ENCODE measurements around the gene MAP6.

Gene MAP6

GRCh38 chr11:75571625-75572024 lies 97.2 kb downstream of the MAP6 start:
- DNase-seq (ENCODE audit: low read depth in 1 of 2, low spot score in 1 of 2): no peak

- no peak for DNase-seq (ENCODE audit: low read depth in 1 of 2, low spot score in 1 of 2)
Measured at GRCh38 chr11:75570559-75571139, 98.2 kb downstream of the MAP6 start.

GRCh38 chr11:75568616-75569219 lies 100.1 kb downstream of the MAP6 start:
- DNase-seq (ENCODE audit: low read depth in 1 of 2, low spot score in 1 of 2): no peak

GRCh38 chr11:75567971-75568370 lies 100.9 kb downstream of the MAP6 start:
- no peak for DNase-seq (ENCODE audit: low read depth in 1 of 2, low spot score in 1 of 2)

- no peak for DNase-seq (ENCODE audit: low read depth in 1 of 2, low spot score in 1 of 2)
Measured at GRCh38 chr11:75566763-75567279, 102.0 kb downstream of the MAP6 start.

- DNase-seq (ENCODE audit: low read depth in 1 of 2, low spot score in 1 of 2): no peak
Measured at GRCh38 chr11:75565916-75566762, 102.7 kb downstream of the MAP6 start.

- DNase-seq (ENCODE audit: low read depth in 1 of 2, low spot score in 1 of 2): no peak
Measured at GRCh38 chr11:75565221-75565814, 103.5 kb downstream of the MAP6 start.

- DNase-seq (ENCODE audit: low read depth in 1 of 2, low spot score in 1 of 2): no peak
Measured at GRCh38 chr11:75563978-75564552, 104.8 kb downstream of the MAP6 start.

- no peak for DNase-seq (ENCODE audit: low read depth in 1 of 2, low spot score in 1 of 2)
Measured at GRCh38 chr11:75563501-75563977, 105.3 kb downstream of the MAP6 start.

GRCh38 chr11:75562836-75563484 lies 105.9 kb downstream of the MAP6 start:
- DNase-seq (ENCODE audit: low read depth in 1 of 2, low spot score in 1 of 2): no peak

- peak; percentile 21 to 44 for DNase-seq (ENCODE audit: low read depth in 1 of 2, low spot score in 1 of 2)
Measured at GRCh38 chr11:75562048-75562835, 106.6 kb downstream of the MAP6 start, which contains the start of gene SERPINH1. SERPINH1 (plus strand) TSS chr11:75562253; CDS start chr11:75566350, 4,097 bp downstream.

GRCh38 chr11:75561426-75562047 lies 107.3 kb downstream of the MAP6 start:
- no peak for DNase-seq (ENCODE audit: low read depth in 1 of 2, low spot score in 1 of 2)

GRCh38 chr11:75560644-75561043 lies 108.2 kb downstream of the MAP6 start:
- no peak for DNase-seq (ENCODE audit: low read depth in 1 of 2, low spot score in 1 of 2)

GRCh38 chr11:75558939-75559843 lies 109.6 kb downstream of the MAP6 start:
- DNase-seq (ENCODE audit: low read depth in 1 of 2, low spot score in 1 of 2): no peak

- DNase-seq (ENCODE audit: low read depth in 1 of 2, low spot score in 1 of 2): no peak
Measured at GRCh38 chr11:75557666-75558494, 111.0 kb downstream of the MAP6 start.

- DNase-seq (ENCODE audit: low read depth in 1 of 2, low spot score in 1 of 2): no peak
Measured at GRCh38 chr11:75556275-75556674, 112.6 kb downstream of the MAP6 start.

- DNase-seq (ENCODE audit: low read depth in 1 of 2, low spot score in 1 of 2): no peak
Measured at GRCh38 chr11:75555079-75555811, 113.6 kb downstream of the MAP6 start.
